HCT116 (cell line): ENCODE results near the gene ARVCF.

ENCODE experiments used
- CEBPB ChIP-seq: IDR thresholded peaks from 2 replicates; pipeline ENCODE4 v1.6.1; 2012; ENCODE audit warnings: low read depth
- CTCF ChIP-seq, 3 experiments: fragments of 200-600 bp in 1 of 3; sonication (generic) in 1 of 3; IDR thresholded peaks in 2 of 3; conservative IDR thresholded peaks in 1 of 3; 2 replicates each; pipeline ENCODE4 v1.5.1; 2012 to 2017; ENCODE audit warnings: low read depth in 2 of 3, low read length in 2 of 3, antibody characterized with exemption in 1 of 3, borderline replicate concordance in 1 of 3, control low read depth in 1 of 3, mild to moderate bottlenecking in 1 of 3, mixed read lengths in 1 of 3, mixed run types in 1 of 3, moderate library complexity in 1 of 3; ENCODE audit not compliant: insufficient read depth in 1 of 3
- EZH2 ChIP-seq: fragments of 200-600 bp; sonication (generic); IDR thresholded peaks from 2 replicates; pipeline ENCODE4 v1.6.1; 2017; ENCODE audit warnings: antibody characterized with exemption, mixed run types
- EZH2phosphoT487 ChIP-seq: fragments of 200-600 bp; IDR thresholded peaks from 2 replicates; pipeline ENCODE4 v1.6.1; 2018; ENCODE audit warnings: antibody characterized with exemption, borderline replicate concordance
- MAX ChIP-seq: IDR thresholded peaks from 2 replicates; pipeline ENCODE4 v1.6.1; 2012
- POLR2A ChIP-seq: IDR thresholded peaks from 2 replicates; pipeline ENCODE4 v1.7.0; 2011; ENCODE audit warnings: borderline replicate concordance; ENCODE audit not compliant: insufficient read depth, insufficient read length; ENCODE audit errors: extremely low read depth
- RAD21 ChIP-seq: IDR thresholded peaks from 2 replicates; pipeline ENCODE4 v1.6.1; 2012; ENCODE audit warnings: low read depth, mild to moderate bottlenecking
- REST ChIP-seq: IDR thresholded peaks from 2 replicates; pipeline ENCODE4 v1.6.1; 2012; ENCODE audit warnings: low read depth
- TCF7L2 ChIP-seq: IDR thresholded peaks from 2 replicates; pipeline ENCODE4 v1.7.0; 2011; ENCODE audit warnings: borderline replicate concordance, inconsistent platforms; ENCODE audit not compliant: insufficient read depth, insufficient read length; ENCODE audit errors: extremely low read depth
- YY1 ChIP-seq: IDR thresholded peaks from 2 replicates; pipeline ENCODE4 v1.6.1; 2011; ENCODE audit warnings: low read length, low read depth, moderate library complexity, mild to moderate bottlenecking; ENCODE audit not compliant: insufficient replicate concordance; ENCODE audit errors: extremely low read depth

GRCh38 chr22:19969141-19969928 is 47.3 kb downstream of the ARVCF start:
- TF ChIP-seq CTCF (IDR thresholded peaks at IDR 0.05 in 2 of 3, conservative IDR thresholded peaks at IDR 0.05 in 1 of 3; ENCODE audit: borderline replicate concordance in 1 of 3, insufficient read depth in 1 of 3, low read depth in 2 of 3, low read length in 2 of 3) (no peak), POLR2A (no peak), EZH2 (no peak), YY1 (no peak), CEBPB (no peak), MAX (no peak), EZH2phosphoT487 (no peak), TCF7L2 (no peak), REST (no peak), RAD21 (no peak)
